GM21717 (cell line): ENCODE data around the gene AP3M1.
"Not testable (repeated sequence)": the region's sequence is repeated elsewhere in the genome, so short reads cannot be mapped to it uniquely, and the experiment has no call there.

Source experiments
- ATAC-seq: cut with Tn5 transposase; IDR thresholded peaks from one replicate; pipeline ENCODE4 v1.9.1; 2021; ENCODE audit warnings: mild to moderate bottlenecking, moderate library complexity; ENCODE audit not compliant: unreplicated experiment

Gene AP3M1

GRCh38 chr10:74150204-74150989 lies at the start of gene AP3M1:
TSS of gene AP3M1 (minus strand) at chr10:74150828. CDS start at chr10:74138379, 12,449 bp downstream.
- ATAC-seq = peak; percentile 49

GRCh38 chr10:74199315-74199714 lies 48.7 kb upstream of the AP3M1 start:
- ATAC-seq = no peak

DNA sequence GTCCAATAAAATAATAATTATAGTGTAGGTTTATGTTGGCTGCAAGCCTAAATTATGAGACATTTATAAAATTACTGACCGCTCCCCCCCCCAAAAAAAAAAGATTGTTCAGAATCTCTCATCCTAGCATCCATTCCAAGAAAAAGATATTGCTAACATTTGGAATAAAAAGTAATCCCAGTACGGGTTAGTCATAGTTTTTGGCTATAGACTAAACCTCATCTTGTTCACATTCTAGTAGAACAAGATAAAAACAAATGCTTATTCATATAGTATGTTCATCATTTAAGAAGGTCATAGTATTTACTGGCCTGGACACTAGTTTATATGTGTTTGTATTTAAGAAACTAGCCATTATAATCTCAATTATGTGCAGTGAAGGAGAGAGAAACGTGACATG lies 44.4 kb upstream of the AP3M1 start:
- ATAC-seq = no peak

DNA sequence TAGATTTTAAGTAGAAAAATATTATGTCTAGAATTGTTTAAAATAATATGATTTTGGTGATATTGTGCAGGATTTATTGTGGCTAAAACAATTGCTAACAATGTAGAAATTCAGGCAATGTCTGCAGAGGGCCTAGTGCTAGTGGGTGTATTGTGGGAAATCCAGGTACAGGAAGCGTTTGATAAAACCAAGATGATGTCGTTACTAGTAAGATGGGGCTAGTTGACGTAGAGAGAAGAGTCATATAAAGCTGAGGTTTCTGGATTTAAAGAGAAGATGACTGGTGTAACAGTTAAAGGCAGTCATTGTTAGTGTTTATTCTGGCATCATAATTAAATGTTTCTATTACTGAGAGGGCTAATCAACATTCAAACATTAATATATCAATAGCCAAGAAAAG lies 43.9 kb upstream of the AP3M1 start:
- ATAC-seq = no peak

DNA sequence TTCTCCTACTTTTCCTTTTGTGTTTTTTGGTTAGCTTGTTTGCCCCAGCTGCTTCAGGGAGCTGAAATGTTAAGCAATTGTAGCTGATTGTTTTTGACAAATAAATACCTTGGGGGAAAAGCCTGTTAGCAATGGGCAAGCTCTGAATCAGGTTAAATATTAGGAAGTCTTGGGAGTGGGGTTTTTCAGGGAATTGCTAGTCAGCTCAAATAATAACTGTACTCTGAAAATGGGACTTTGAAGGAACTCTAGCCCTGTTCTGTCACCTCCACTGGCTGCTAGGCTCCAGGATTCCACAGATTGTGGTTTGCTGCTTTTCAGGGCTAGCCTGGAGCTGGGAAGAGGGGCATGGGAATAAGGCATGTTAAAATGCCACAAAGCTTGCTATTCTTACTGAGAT lies 39.9 kb upstream of the AP3M1 start:
- ATAC-seq = no peak

GRCh38 chr10:74189999-74190421 lies 39.4 kb upstream of the AP3M1 start:
- peak; percentile 64 for ATAC-seq

DNA sequence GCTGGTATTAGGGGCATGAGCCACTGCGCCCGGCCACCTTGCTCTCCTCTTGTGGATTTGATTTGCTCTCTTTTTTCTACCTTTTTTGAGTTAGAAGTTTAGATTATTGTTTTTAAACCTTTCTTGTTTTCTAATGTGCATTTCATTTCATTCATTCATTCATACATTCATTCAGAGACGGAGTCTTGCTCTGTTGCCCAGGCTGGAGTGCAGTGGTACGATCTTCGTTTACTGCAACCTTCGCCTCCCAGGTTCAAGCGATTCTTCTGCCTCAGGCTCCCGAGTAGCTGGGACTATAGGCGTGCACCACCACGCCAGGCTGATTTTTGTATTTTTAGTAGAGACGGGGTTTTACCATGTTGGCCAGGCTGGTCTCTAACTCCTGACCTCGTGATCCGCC lies 38.0 kb upstream of the AP3M1 start:
- not testable (repeated sequence) for ATAC-seq

GRCh38 chr10:74187237-74187636 lies 36.6 kb upstream of the AP3M1 start:
- no peak for ATAC-seq

DNA sequence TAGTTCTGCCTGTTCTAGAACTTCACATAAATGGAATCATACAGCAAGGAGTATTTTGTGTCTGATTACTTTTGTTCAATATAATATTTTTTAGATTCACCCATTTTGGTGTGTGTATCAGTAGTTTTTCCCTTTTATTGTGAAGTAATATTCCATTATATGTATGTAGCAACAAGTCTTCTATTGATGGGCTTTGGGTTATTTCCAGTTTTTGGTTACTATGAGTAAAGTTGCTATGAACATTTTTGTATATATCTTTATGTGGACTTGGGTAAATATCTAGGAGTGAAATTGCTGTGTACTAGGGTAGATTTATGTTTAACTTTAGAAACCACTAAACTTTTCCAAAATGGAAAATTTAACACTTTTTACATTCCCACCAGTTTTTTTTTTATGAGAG lies 36.0 kb upstream of the AP3M1 start:
- ATAC-seq = no peak

DNA sequence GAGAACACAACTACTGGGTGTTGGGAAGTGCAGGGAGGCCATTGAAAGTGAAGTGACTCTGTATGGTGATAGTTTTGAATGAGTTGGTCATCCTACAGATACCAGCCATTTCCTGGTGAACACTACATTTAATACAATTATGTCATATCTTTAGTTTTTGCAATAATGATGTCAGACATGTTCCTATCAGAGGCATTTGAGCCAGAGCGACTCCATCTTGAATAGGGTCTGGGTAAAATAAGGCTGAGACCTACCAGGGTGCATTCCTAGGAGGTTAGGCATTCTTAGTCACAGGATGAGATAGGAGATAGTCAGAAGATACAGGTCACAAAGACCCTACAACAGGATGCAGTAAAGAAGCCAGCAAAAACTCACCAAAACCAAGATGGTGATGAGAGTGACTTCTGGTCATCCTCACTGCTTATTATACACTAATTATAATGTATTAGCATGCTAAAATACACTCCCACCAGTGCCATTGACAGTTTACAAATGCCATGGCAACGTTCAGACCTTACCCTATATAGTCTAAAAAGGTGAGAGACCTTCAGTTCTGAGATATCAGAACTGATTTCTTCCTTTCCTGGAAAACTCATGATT lies 28.6 kb upstream of the AP3M1 start:
- ATAC-seq = no peak

DNA sequence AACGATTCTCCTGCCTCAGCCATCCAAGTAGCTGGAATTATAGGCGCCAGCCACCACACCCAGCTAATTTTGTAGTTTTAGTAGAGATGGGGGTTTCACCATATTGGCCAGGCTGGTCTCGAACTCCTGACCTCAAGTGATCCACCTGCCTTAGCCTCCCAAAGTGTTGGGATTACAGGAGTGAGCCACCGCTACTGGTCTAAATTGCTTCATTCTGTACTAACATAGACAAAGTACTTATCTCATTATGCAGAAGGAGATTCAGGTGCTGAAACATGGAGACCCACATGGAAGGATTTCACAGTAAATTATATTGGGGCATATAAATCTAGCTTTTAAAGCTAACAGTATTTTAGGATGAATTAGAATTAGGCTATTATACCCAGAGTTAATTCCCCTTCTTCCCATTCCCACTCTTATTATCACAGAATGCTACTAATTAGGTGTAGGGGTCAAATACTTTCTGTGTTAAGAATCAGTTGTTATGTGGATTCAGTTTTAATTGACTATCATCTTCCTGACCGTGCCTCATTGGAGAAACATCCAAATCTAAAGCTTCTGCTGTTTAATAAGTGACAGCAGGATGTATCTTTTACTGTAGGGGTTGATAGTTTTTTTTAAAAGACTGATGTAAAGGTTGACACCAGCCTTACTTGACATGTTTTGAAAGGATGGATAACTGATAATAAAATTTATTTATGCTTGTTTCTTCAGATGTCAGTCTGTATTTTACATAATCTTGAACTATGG lies 27.6 kb upstream of the AP3M1 start:
- no peak for ATAC-seq

- ATAC-seq = peak; percentile 18
Observed at GRCh38 chr10:74177140-74177677, 26.6 kb upstream of the AP3M1 start.

- ATAC-seq = peak; percentile 92
Observed at GRCh38 chr10:74176380-74177139, 25.9 kb upstream of the AP3M1 start.

DNA sequence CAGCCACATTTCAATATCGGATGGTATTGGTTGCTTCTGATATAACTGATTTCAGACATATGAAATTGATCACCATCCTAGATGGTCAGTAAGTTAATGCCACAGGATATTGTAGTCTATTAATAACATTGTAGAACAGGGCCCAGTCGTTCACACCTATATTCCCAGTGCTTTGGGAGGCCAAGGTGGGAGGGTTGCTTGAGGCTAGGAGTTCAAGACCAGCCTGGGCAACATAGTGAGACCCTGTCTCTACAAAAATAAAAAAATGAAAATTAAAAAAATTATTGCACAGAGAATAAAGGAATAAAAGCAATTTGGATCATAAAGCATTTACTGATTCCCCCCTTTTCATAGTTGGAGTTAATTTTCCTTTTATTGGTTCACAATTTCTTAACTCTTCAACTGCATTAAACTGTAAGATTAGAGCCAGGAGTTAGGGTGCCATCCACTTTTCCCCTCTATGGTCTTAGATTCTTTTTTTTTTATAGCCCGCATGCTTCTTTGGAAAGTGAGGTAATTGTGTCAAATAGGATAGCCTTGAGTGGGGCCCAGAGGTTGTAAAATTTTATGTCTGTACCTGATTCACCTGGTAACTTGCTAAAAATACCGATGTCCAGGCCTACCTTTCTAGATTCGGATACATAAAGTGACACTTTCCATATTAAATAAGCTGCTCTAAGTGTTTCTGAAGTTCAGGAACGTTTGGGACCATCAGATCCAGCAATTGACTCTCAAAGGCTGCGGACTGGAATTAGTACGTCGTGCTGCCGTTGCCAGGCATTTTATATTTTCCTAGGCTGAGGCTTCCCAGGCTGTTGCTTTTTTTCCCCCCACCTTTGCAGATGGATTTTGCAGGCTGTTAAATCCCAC lies 25.1 kb upstream of the AP3M1 start:
- no peak for ATAC-seq

DNA sequence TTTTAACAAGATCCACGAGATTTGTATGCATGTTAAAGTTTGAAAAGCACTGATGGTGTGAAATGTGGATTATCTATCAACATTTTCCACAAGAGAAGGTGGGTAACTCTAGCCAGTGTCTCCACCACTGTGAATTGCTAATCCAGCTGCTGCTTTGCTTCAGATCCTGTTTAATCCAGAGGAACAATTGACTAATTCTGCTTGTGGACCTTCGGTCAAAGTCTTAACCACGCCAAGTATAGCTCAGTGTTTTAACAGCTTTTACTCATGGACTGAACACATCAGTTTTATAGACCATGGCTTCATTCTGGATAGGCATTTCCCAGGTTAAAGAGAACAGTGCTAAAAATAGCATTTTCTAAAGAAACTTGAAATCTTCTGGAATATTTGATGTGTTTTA lies 23.9 kb upstream of the AP3M1 start:
- ATAC-seq = no peak

GRCh38 chr10:74171625-74172024 lies 21.0 kb upstream of the AP3M1 start:
- ATAC-seq = no peak

DNA sequence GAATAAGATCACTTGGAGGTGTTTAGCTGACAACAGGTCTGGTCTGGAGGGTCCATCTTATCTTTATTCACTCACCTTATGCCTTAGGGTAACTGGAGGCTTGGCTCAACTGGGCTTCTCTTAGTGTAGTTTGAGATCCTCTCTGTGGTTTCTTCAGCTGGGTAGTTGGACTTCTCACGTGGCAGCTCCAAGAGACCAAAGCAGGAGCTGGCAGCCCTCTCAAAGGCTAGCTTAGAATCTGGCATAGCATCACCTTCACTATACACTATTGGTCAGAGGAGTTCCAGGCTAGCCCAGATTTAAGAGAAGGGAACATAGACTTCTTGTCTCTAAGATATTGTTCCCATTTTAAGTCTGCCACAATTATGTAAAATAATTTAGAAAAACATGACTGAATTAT lies 16.8 kb upstream of the AP3M1 start:
- no peak for ATAC-seq

DNA sequence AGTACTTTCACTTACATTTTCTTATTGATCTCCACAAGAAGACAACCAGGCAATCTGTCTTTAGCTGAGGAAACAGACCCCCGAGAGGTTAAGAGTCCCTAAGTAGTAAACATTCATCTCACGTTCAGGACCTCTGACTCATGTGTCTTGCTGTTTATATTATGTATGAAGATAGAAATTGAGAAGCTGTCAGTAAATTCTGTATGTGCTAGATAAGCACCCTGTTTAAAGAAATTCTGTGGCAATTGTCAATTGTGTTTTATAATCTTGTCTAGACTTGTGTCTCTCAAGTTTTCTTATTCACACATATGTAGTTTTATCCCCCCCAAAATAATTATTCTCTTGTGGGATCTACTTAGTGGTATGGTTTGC lies 14.9 kb upstream of the AP3M1 start:
- no peak for ATAC-seq

DNA sequence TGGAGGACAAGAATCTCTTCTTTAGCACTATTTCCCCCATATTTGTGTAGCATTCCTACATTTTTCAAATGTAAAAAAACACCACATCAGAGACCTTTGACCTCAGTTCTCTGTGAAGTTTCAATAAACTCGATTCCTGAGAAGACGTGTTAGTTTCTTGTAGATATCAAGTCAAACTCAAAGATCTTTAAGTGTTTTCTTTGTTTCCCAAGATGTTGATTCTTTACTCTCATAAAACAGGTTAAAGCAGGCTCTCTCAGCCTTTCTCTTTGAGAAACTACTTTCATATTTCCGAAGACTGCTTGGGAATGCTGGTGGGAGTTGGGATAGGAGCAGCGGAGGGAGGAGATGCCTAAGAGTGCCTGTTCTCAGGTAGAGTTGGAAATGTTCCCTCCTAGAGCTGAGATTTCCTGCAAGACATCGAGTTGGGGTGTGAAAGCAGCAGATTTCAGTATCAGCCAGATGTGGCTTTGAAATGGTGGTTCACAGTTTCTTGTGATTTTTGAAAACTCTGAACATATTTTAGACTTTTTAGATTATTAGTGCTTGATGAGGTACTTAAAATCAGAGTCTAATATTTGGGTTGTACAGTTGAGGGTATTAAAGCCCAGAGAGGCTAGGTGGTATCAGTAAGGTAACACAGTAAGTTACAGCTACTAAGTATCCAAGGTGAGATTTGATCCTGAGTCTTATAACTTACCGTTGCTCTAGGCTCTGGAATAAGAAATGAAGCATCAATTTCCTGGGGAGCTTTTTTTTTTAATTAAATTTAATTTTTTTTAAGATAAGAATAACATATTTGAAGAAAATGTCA lies 14.3 kb upstream of the AP3M1 start:
- no peak for ATAC-seq
